ENCODE results near the gene PXDN.
A peak's percentile ranks its signal among the peaks of the same experiment; 100 is the strongest.

PXDN gene

GRCh38 chr2:1614564-1614963 lies 129.8 kb downstream of the PXDN start:
- Histone ChIP-seq H3K4me3 (ENCODE audit: low read depth, low read length) (no peak overlapping the region), H3K27ac (ENCODE audit: extremely low read depth, low read depth, low read length) (no peak overlapping the region), H3K9me3 (ENCODE audit: control insufficient read depth, insufficient read depth, low read depth, low read length) (no peaks in the 10 kb centered on the region), H3K36me3 (ENCODE audit: control insufficient read depth in 2 of 2, insufficient read depth in 1 of 2, low read length in 2 of 2) (no peaks in the 10 kb centered on the region), H3K4me1 (ENCODE audit: control insufficient read depth, insufficient read depth, low read length) (0 out of 2 replicates have a peak, but pooled peaks cover 3% of the 10 kb centered on the region)
- CTCF ChIA-PET, result interaction anchor here (0.6 kb wide), 1 partner anchor 20 kb away, joined by 3 read pairs; no protein-coding TSS in a partner anchor
- no peak for TF ChIP-seq BCL11A (tag by site-specific recombination; IDR thresholded peaks at IDR 0.05; ENCODE audit: low read depth)
- no peak for TF ChIP-seq ZNF280C (tag by site-specific recombination; IDR thresholded peaks at IDR 0.05)
- TF ChIP-seq, protein P1, sequence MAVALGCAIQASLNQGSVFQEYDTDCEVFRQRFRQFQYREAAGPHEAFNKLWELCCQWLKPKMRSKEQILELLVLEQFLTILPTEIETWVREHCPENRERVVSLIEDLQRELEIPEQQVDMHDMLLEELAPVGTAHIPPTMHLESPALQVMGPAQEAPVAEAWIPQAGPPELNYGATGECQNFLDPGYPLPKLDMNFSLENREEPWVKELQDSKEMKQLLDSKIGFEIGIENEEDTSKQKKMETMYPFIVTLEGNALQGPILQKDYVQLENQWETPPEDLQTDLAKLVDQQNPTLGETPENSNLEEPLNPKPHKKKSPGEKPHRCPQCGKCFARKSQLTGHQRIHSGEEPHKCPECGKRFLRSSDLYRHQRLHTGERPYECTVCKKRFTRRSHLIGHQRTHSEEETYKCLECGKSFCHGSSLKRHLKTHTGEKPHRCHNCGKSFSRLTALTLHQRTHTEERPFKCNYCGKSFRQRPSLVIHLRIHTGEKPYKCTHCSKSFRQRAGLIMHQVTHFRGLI (tag by site-specific recombination; IDR thresholded peaks at IDR 0.05), result no peak
- TF ChIP-seq ZNF658 (tag by site-specific recombination; IDR thresholded peaks at IDR 0.05), result no peak
- no peak for TF ChIP-seq ZNF596 (tag by site-specific recombination; IDR thresholded peaks at IDR 0.05)
- POLR2A ChIA-PET, result no interaction called here

- Histone ChIP-seq H3K36me3 (ENCODE audit: control insufficient read depth in 2 of 2, insufficient read depth in 1 of 2, low read length in 2 of 2) (no peaks in the 10 kb centered on the region), H3K27ac (ENCODE audit: extremely low read depth, low read depth, low read length) (no peak overlapping the region), H3K4me1 (ENCODE audit: control insufficient read depth, insufficient read depth, low read length) (0 out of 2 replicates have a peak, but pooled peaks cover 3% of the 10 kb centered on the region), H3K4me3 (ENCODE audit: low read depth, low read length) (no peak overlapping the region), H3K9me3 (ENCODE audit: control insufficient read depth, insufficient read depth, low read depth, low read length) (no peaks in the 10 kb centered on the region)
- POLR2A ChIA-PET, result no interaction called here
- TF ChIP-seq SP3 (tag by site-specific recombination; IDR thresholded peaks at IDR 0.05) (no peak), ZSCAN5A (tag by site-specific recombination; IDR thresholded peaks at IDR 0.05) (no peak), KLF1 (tag by site-specific recombination; IDR thresholded peaks at IDR 0.05) (peak; percentile 71)
- CTCF ChIA-PET, result interaction anchor here (0.7 kb wide), 1 partner anchor 38 kb away, joined by 4 read pairs; no protein-coding TSS in a partner anchor
Observed at GRCh38 chr2:1613731-1614354, 130.5 kb downstream of the PXDN start.

DNA sequence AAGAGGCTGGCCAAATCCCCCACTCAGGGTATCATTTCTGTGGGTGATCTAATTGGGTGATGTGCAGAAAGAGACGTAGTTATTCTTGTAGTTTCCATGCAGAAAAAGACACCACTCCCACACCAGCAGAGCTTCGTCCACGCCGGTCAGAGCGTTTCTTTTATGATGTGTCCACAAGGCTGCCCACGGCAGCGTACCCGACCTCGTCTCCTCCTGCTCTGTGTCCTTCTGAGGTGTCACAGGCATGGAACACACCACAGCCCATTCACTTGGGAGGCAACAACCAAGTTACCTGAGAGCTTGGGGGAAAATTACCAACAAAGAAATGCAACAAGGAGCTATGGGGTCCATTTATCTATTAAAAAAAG lies 131.3 kb downstream of the PXDN start:
- H3K9me3 ChIP-seq (ENCODE audit: control insufficient read depth, insufficient read depth, low read depth, low read length), result no peaks in the 10 kb centered on the region
- H3K27ac ChIP-seq (ENCODE audit: extremely low read depth, low read depth, low read length), result no peak overlapping the region
- ChIA-PET POLR2A (no interaction called here), CTCF (no interaction called here)
- H3K4me1 ChIP-seq (ENCODE audit: control insufficient read depth, insufficient read depth, low read length), result 0 out of 2 replicates have a peak, but pooled peaks cover 3% of the 10 kb centered on the region
- no peak for TF ChIP-seq ZNF791 (tag by site-specific recombination; IDR thresholded peaks at IDR 0.05)
- no peak for TF ChIP-seq PRDM4 (tag by site-specific recombination; IDR thresholded peaks at IDR 0.05)
- H3K4me3 ChIP-seq (ENCODE audit: low read depth, low read length), result no peak overlapping the region
- H3K36me3 ChIP-seq (ENCODE audit: control insufficient read depth in 2 of 2, insufficient read depth in 1 of 2, low read length in 2 of 2), result no peaks in the 10 kb centered on the region

Measured in HEK293 (cell line).